EH (cell line): ENCODE results near the gene SNRNP48.

Experiments used
- DNase-seq: peaks from one replicate; pipeline ENCODE4 v3.0.0-alpha.2; 2015; ENCODE audit warnings: low read depth

Gene SNRNP48

GRCh38 chr6:7589949-7590917 is at the start of gene SNRNP48:
TSS of gene SNRNP48 (plus strand) at chr6:7590198. CDS start at chr6:7590258, 60 bp downstream.
- peak; percentile 94 for DNase-seq

GRCh38 chr6:7540595-7540994 is 49.4 kb upstream of the SNRNP48 start:
- peak; percentile 53 for DNase-seq

GRCh38 chr6:7541175-7542064 is 48.6 kb upstream of the SNRNP48 start, which contains the start of gene DSP:
TSS of gene DSP (plus strand) at chr6:7541671. CDS start at chr6:7541916, 245 bp downstream.
- peak; percentile 67 for DNase-seq

- peak; percentile 57 for DNase-seq
Observed at GRCh38 chr6:7542065-7542873, 47.7 kb upstream of the SNRNP48 start.

- DNase-seq, result peak; percentile 86
Observed at GRCh38 chr6:7542874-7543624, 46.9 kb upstream of the SNRNP48 start.

- peak; percentile 27 for DNase-seq
Observed at GRCh38 chr6:7543789-7544424, 46.1 kb upstream of the SNRNP48 start.

GRCh38 chr6:7544597-7544996 is 45.4 kb upstream of the SNRNP48 start:
- DNase-seq, result no peak

GRCh38 chr6:7545316-7546019 is 44.5 kb upstream of the SNRNP48 start:
- DNase-seq, result no peak

GRCh38 chr6:7546020-7546369 is 44.0 kb upstream of the SNRNP48 start:
- DNase-seq, result peak; percentile 42

- no peak for DNase-seq
Observed at GRCh38 chr6:7546383-7546782, 43.6 kb upstream of the SNRNP48 start.

GRCh38 chr6:7546896-7547295 is 43.1 kb upstream of the SNRNP48 start:
- no peak for DNase-seq

- no peak for DNase-seq
Observed at GRCh38 chr6:7547315-7547714, 42.7 kb upstream of the SNRNP48 start.

- DNase-seq, result no peak
Observed at GRCh38 chr6:7550433-7550801, 39.6 kb upstream of the SNRNP48 start.

- DNase-seq, result no peak
Observed at GRCh38 chr6:7554533-7555275, 35.3 kb upstream of the SNRNP48 start.

- DNase-seq, result no peak
Observed at GRCh38 chr6:7555671-7556070, 34.3 kb upstream of the SNRNP48 start.

- DNase-seq, result no peak
Observed at GRCh38 chr6:7556394-7557106, 33.4 kb upstream of the SNRNP48 start.

- DNase-seq, result no peak
Observed at GRCh38 chr6:7557652-7558051, 32.3 kb upstream of the SNRNP48 start.

GRCh38 chr6:7558781-7559180 is 31.2 kb upstream of the SNRNP48 start:
- DNase-seq, result no peak

GRCh38 chr6:7559196-7559595 is 30.8 kb upstream of the SNRNP48 start:
- DNase-seq, result no peak
